GM12878 (cell line): ENCODE results near the gene REPS1. TPM values are rescaled to one million over a fixed set of nuclear protein-coding genes. Genes with fewer than 3 reads are reported as not detected.

Source experiments
- CBX5 ChIP-seq: sonication (generic); IDR thresholded peaks from 2 replicates; pipeline ENCODE4 v1.6.1; 2016; ENCODE audit warnings: low read depth, moderate library complexity, mild to moderate bottlenecking, inconsistent platforms
- HSF1 ChIP-seq: fragments of 150-350 bp; IDR thresholded peaks from 2 replicates; pipeline ENCODE4 v1.6.1; 2014; ENCODE audit warnings: mild to moderate bottlenecking, low read depth, low read length
- NFYA ChIP-seq: IDR thresholded peaks from 2 replicates; pipeline ENCODE4 v1.6.1; 2011; ENCODE audit warnings: low read depth, mild to moderate bottlenecking, low read length, improper control_type of control experiment, borderline replicate concordance
- SMARCA5 ChIP-seq: fragments of 450-650 bp; IDR thresholded peaks from 2 replicates; pipeline ENCODE4 v1.6.1; 2017; ENCODE audit warnings: mild to moderate bottlenecking
- SPI1 ChIP-seq: IDR thresholded peaks from 2 replicates; pipeline ENCODE4 v1.6.1; 2011; ENCODE audit warnings: low read depth, mild to moderate bottlenecking, low read length, moderate library complexity, borderline replicate concordance; ENCODE audit not compliant: insufficient read depth
- SREBF2 ChIP-seq: IDR thresholded peaks from 2 replicates; pipeline ENCODE4 v1.6.1; 2012; ENCODE audit warnings: mild to moderate bottlenecking, low read length
- TCF12 ChIP-seq: IDR thresholded peaks from 2 replicates; pipeline ENCODE4 v1.6.1; 2011; ENCODE audit warnings: low read depth, mild to moderate bottlenecking, low read length
- ZNF24 ChIP-seq: fragments of 450-650 bp; IDR thresholded peaks from 2 replicates; pipeline ENCODE4 v1.6.1; 2017; ENCODE audit warnings: antibody characterized with exemption, mild to moderate bottlenecking
- ZNF592 ChIP-seq: fragments of 450-650 bp; IDR thresholded peaks from 2 replicates; pipeline ENCODE4 v1.6.1; 2017; ENCODE audit warnings: mild to moderate bottlenecking, moderate library complexity
- polyA plus RNA-seq, 11 experiments: library from polyadenylated mRNA; depleted of rRNA in 4 of 11; unstranded in 6 of 11; stranded (reverse) in 5 of 11; fragments of >200 nt; fragmentation: Nextera tagmentation in 4 of 11; fragmentation: Illumina TruSeq in 1 of 11; extraction: Ambion mirVana in 4 of 11; extraction: Trizol in 1 of 11; gene quantifications; 1 replicate in 1 of 11; 2 replicates in 10 of 11; pipeline versions ENCODE4 v1.2.1 to v1.2.3, GENCODE V29; 2011 to 2016; ENCODE audit warnings: inconsistent platforms in 2 of 11, missing spikeins in 2 of 11, low read depth in 1 of 11
- total RNA-seq, 4 experiments: library from RNA; depleted of rRNA in 3 of 4; stranded (reverse); fragments of >200 nt in 3 of 4; fragmentation: Illumina TruSeq in 1 of 4; extraction: Trizol in 1 of 4; gene quantifications; 2 replicates each; pipeline versions ENCODE4 v1.2.1 to v1.2.3, GENCODE V29; 2013 to 2021

REPS1 gene
- total and polyA plus RNA-seq, 10 of the 15 experiments (the other 5 are each of a cell fraction or from before 2014, with no cell fraction given) = 13.7 to 59.3 (median 31.7) TPM

- TF ChIP-seq SPI1 = no peak
- no peak for TF ChIP-seq ZNF24
- no peak for TF ChIP-seq NFYA
- TF ChIP-seq ZNF592 = no peak
- no peak for TF ChIP-seq CBX5
- no peak for TF ChIP-seq SREBF2
- TF ChIP-seq SMARCA5 = no peak
- no peak for TF ChIP-seq TCF12
- no peak for TF ChIP-seq HSF1
- TF ChIP-seq, all 136 proteins: peak for 0
Observed at GRCh38 chr6:138907167-138907566, 80.9 kb downstream of the REPS1 start (continued).
